Colon (tissue), 2 donors: ENCODE data around the gene CCDC110.

ENCODE experiments used
- FAIRE-seq: peaks from 2 replicates; lab custom pipeline; 2012; peaks lifted over from hg19 to GRCh38; lab: Jason Lieb, UNC
- donor health status: control.
- donor health status: control.

The CCDC110 gene

DNA sequence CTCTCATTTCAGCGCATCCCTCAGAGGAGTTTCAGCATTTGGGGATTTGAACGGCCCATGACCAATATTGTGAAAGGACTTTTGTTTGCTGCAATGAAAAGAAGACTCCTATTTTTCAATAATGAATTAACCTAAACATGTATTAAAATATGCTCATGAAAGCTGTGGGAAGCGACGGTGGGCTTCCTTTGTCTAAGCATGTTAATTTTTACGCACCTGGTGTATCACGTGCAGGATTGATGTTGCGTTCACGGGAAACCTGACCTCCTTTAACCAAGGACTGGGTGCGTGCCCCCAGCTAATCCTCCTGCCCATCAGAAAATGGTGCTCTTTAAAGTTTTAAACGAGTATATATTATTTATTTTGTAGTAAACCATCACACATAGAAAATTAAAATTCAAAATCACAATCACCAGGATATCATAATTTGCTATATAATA, 590 bp upstream of the CCDC110 start:
- no peak for FAIRE-seq

GRCh38 chr4:185470501-185471195, 885 bp downstream of the CCDC110 start:
- FAIRE-seq, result no peak

DNA sequence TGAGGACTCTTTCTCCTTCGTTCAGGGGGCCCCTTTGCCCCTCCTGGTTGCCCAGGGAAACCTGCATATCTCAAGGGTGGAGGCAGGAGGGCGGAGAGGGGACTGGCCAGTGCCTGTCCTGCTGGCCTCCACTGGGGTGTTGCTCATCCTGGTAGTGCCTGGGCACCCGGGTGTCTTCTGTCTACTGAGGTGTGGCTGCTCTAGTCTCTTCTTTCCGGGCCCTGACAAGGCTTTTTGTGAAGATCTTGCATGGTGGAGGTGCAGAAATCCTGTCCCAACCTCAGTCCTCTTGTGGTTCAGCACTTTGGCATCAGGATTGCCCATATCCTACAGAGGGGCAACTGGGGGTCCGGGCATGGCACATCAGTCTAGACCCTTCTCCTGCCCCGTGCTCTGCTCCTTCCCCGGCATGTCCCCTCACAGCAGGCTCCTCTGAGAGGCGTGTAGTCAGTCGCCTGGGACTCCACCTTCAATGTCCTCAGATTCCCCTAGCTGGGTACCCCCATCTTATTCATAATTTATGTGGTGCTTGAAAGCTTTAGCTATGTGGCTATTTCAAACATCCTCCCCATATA, 1.9 kb downstream of the CCDC110 start:
- FAIRE-seq, result no peak

- no peak for FAIRE-seq
Observed at GRCh38 chr4:185468999-185469398, 2.5 kb downstream of the CCDC110 start.

DNA sequence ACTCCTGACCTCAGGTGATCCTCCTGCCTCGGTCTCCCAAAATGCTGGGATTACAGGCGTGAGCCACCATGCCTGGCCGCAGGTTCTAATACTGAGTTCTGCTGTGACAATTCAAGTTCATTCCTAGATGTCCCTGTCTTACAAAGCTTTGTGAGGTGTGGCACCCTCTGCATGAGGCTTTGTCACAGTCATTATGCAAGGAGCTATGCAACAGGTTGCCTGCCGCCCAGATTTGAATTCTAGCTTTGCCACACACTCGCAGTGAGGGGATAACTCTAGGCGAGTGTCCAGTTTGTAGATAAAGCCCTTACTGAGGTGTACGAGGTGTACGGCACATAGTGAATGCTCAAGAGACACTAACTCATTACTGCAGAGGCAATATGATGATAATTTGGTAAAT, 3.5 kb downstream of the CCDC110 start:
- no peak for FAIRE-seq

- no peak for FAIRE-seq
Observed at GRCh38 chr4:185467101-185467500, 4.4 kb downstream of the CCDC110 start.

DNA sequence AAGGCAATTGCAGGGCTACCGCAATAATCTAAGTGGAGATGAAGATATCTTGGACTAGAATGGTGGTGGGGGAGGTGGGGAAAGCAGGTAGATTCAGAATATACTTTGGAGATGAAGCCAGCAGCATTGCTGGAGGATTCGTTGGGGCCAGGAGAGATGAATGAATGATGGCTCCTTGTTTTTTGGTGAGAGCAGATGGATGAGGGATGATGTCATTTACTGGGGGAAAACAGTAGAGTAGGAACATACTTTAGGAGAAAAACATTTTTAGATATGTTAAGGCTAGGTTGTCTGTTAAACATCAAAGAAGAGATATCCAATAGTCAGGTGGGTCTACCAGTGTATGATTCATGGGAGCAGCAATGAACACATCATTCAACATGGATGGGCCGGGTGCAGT, 5.8 kb downstream of the CCDC110 start:
- FAIRE-seq, result no peak

GRCh38 chr4:185464887-185465286, 6.6 kb downstream of the CCDC110 start:
- FAIRE-seq, result peak; percentile 21

- no peak for FAIRE-seq
Observed at GRCh38 chr4:185464183-185464582, 7.3 kb downstream of the CCDC110 start.

- no peak for FAIRE-seq
Observed at GRCh38 chr4:185463541-185463940, 8.0 kb downstream of the CCDC110 start.

GRCh38 chr4:185461565-185461964, 10.0 kb downstream of the CCDC110 start:
- no peak for FAIRE-seq

GRCh38 chr4:185457136-185457535, 14.4 kb downstream of the CCDC110 start:
- FAIRE-seq, result no peak

- no peak for FAIRE-seq
Observed at GRCh38 chr4:185456131-185456530, 15.4 kb downstream of the CCDC110 start.

GRCh38 chr4:185445209-185445608, 26.3 kb downstream of the CCDC110 start:
- FAIRE-seq, result no peak

DNA sequence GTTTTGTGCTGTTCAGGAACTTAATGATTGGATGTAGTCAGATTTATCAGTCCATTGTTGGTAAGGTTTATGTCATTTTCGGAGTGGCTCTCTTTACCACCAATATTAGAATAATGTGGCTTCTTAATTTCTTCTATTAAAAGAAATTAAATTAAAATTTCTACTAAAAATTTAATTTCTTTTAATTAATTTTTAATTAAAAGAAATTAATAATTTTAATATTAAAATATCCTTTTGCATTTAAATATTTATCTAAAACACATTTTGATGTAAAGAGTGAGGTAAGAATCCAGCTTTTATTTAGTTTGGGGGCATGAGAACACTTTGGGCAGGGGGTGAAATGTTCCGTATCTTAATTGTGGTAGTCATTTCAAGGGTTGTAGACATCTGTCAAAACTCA, 30.1 kb downstream of the CCDC110 start:
- FAIRE-seq, result no peak

DNA sequence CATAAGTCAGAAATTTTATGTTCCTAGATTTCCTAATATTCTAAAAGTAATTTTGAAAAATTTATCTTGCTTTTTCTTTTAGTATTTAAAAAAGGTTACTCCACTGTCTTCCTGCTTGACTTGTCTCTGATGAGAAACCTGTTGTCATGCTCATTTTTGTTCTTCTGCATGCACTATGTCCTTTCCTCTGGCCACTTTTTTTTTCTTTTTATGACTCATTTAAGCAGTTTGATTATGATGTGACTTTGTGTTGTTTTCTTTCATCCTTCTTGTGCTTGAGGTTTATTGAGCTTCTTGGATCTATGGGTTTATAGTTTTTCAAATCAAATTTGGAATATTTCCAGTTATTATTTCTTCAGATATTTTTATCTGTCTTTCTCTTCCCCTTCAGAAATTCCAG, 33.7 kb downstream of the CCDC110 start:
- FAIRE-seq, result no peak

DNA sequence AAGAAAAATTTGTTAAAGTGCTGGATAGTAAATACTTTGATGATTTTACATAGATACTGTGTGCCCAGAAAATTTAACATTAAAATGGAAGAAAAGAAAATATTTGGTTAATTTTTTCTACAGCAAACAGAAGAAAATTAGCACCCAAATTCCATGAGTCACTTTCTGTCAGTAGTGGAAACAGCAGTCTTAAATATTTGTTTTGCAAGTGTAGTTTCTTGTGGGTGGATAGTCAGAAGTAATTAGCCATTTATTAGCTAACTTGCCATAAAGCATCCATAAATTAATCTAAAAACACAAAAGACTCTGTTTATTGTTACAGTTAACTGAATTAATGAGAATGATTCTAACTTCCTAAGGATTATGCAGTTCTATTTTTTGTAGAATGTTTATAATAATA, 36.1 kb downstream of the CCDC110 start:
- no peak for FAIRE-seq

GRCh38 chr4:185429660-185430059, 41.9 kb downstream of the CCDC110 start:
- no peak for FAIRE-seq

DNA sequence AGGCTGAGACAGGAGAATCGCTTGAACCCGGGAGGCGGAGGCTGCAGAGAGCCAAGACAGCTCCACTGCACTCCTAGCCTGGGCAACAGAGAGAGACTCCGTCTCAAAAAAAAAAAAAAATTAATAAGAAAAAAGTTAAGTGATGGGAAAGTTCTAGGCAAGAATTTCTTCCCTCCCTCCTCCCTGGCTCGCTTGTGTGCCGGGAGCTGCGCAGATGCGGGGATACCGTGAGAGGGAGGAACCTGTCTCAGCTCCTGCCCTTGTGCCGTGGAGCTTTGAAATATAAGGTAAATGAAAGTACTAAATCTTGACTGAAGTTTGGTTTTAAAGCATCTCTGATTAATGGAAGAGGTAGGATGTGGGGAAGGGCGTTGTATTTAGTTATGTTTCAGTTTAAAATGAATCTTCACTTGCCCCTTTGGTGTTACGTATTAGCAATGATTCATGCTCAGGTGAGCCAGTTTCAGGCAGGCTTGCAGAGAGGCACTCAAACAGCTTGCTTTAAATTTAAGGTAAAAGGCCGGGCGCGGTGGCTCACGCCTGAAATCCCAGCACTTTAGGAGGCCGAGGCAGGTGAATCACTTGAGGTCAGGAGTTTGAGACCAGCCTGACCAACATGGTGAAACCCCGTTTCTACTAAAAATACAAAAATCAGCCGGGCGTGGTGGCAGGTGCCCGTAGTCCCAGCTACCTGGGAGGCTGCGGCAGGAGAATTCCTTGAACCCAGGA, 44.4 kb downstream of the CCDC110 start:
- FAIRE-seq, result no peak

GRCh38 chr4:185425647-185426352, 45.7 kb downstream of the CCDC110 start, which contains the start of gene UFSP2:
Gene UFSP2, minus strand, starts transcription at chr4:185425964. Its CDS starts 96 bp downstream, at chr4:185425868.
- FAIRE-seq, result no peak

DNA sequence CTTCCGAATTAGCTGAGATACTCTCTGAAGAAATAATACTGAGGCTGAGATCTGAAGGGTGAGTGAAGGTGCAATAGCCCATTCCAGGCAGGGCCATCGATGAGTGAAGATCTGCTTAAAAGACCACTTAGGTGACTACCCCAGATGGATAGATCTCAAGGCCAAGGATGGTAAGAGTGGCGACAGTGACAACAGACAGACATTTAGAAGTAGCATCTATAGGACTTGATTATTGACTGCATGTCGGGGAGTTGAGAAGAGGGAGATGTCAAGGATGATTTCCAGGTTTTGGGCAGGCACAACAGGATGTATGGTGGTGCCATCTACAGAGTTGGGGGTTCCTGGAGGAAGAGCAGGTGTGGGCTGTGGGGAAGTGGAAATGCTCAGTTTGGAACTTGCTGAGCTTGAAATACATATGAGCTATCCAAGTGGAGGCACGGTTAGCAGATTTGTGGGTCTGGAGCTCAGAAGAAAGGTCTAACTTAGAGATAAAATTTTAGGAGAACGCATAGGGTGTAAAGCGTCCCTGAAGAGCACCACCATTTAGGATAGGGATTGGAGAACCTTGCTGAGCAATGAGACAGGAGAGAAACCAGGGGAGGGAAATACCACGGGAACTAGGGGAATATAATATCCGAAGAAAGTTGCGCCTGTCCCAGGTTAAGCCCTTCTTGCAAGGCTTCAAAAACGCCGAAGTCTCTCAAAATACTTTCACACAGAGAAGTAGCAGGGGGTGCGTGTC, 46.5 kb downstream of the CCDC110 start:
- no peak for FAIRE-seq
